Heart left ventricle (tissue), 13 donors: ENCODE data around the gene EPHA8.

Source experiments
- POLR2A ChIP-seq, 2 donors: fragments of 450-650 bp; IDR thresholded peaks; one replicate each; pipeline ENCODE4 v1.6.1; 2017; ENCODE audit warnings: antibody characterized with exemption in 2 of 2, mild to moderate bottlenecking in 2 of 2, moderate library complexity in 2 of 2
- TF ChIP-seq, protein P1 (sequence below), 12 donors: fragments of 200-600 bp; sonication (generic) in 4 of 12; IDR thresholded peaks; one replicate each; pipeline versions ENCODE4 v1.5.0 to v1.8.0; 2018 to 2022; ENCODE audit warnings: antibody characterized with exemption in 12 of 12, mild to moderate bottlenecking in 5 of 12
- donor health status: ischemic (EF 13 %, LVEDD 7.1; RV severe dilation, severe dysfunction).
- donor health status: DM: no; HTN: yes; CAD: no.
- donor health status: DM: no; HTN: no; CAD: no.
- donor health status: ischemic (EF 25% LVEDD 6.9; RV normal size, moderate dysfunction).
- donor health status: ischemic (EF 25% LVEDD 5.7; RV mildly dilated, moderate dysfunction).
- donor health status: ischemic (EF 35%, LVEDD 5.7; RV mildly dilated, moderate dysfunction).
- donor health status: nonischemic (EF 11% LVEDD 7.7; RV severe dilation, severe dysfunction).
- donor health status: DM: yes; HTN: yes; CAD: no.
- donor health status: PGD.
- donor health status: ischemic (EF 29% LVEDD 5.4; RV normal size, mild dysfunction).
- donor health status: nonischemic (EF 23%, LVEDD 6.1; RV moderate dilation, normal function).

DNA sequence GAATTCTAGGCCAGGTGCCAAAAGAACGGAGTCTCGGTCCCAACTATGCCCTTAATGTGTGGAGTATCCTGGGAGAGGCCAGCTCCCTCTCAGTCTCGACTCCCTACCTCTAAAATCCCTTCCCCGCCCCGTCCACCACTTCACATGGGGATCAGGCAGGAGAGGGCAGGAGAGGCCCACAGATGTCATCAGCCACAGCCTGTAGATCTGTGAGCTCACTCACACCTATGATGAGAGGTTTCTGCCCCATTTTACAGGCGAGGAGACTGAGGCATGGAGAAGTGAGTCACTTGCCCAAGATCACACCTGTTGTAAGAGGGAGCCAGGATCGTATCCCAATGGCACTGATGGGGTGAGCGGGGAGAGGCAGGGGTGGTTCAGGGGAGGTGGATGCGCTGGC, 20.4 kb upstream of the EPHA8 start:
- TF ChIP-seq, protein P1, sequence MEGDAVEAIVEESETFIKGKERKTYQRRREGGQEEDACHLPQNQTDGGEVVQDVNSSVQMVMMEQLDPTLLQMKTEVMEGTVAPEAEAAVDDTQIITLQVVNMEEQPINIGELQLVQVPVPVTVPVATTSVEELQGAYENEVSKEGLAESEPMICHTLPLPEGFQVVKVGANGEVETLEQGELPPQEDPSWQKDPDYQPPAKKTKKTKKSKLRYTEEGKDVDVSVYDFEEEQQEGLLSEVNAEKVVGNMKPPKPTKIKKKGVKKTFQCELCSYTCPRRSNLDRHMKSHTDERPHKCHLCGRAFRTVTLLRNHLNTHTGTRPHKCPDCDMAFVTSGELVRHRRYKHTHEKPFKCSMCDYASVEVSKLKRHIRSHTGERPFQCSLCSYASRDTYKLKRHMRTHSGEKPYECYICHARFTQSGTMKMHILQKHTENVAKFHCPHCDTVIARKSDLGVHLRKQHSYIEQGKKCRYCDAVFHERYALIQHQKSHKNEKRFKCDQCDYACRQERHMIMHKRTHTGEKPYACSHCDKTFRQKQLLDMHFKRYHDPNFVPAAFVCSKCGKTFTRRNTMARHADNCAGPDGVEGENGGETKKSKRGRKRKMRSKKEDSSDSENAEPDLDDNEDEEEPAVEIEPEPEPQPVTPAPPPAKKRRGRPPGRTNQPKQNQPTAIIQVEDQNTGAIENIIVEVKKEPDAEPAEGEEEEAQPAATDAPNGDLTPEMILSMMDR (IDR thresholded peaks at IDR 0.05), result no peak
- no peak for TF ChIP-seq POLR2A (IDR thresholded peaks at IDR 0.05)
